NCI-H510A (cell line): ENCODE measurements around the gene MAX.

Experiments
- DNase-seq: peaks from one replicate; lab custom pipeline; 2025; lab: John Stamatoyannopoulos, UW

MAX gene

DNA sequence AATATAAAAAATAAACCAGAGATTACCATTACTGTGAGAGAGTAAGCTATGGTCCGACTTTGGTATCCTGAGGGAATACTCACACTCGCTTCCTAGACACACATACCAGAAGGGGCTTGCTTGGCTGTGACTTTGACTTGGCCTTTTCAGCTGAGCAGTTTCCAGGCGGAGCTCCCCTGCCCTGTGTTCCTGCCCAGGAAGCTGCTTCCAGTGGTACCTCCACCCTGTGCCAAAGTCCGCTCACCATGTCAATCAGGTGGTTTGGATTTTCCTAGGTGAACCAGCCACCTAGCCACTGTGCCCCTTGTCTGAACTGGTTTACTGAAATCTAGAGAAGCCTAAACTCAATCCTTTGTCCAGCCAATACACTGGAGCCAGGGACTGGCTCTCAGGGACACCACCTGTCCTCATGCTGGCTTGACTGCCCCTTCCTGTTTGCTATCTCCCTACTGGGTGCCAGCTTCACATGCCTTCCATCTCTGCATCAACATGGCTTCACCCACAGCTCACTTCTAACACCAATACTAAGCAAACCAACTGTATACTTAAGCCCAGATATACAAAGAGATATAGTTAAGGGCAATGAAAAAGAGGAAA is 28.6 kb downstream of the MAX start:
- no peak for DNase-seq

DNA sequence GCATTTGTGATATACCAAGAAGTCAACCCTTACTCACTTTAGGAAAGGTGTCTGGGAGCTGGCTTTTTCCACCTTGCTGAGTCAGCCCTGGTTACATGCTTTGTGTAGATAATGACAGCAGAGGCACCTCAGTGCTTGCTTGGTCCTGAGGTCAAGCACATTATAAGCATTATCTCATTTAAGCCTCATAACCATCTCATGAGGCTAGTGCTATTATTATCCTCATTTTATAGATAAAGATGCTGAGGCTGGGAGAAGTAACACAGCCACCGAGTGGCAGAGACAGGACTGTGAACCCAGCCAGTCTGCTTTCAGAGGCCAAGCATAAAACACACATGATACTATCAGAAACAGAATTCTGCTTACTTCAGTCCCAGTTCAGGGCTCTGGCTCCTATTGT is 29.4 kb downstream of the MAX start:
- no peak for DNase-seq

DNA sequence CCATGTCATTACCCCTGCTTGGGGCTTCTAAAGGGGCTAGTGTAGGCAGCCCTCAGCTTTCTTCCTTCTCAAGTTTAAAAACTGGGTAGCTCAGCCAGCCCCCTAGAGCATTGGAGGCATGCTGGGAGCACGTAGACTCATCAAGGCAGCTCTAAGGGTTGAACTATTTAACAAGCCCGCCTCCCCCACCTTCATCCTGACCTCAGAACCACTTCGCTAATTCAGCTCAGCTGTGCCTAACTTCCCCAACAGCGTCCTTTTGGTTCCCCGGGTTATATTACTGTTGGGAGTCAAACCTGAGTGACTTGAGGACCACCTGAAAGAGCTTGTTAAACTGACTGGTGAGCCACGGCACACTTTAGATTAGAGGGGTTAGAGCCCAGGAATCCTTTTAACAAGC is 30.1 kb downstream of the MAX start:
- DNase-seq: no peak

DNA sequence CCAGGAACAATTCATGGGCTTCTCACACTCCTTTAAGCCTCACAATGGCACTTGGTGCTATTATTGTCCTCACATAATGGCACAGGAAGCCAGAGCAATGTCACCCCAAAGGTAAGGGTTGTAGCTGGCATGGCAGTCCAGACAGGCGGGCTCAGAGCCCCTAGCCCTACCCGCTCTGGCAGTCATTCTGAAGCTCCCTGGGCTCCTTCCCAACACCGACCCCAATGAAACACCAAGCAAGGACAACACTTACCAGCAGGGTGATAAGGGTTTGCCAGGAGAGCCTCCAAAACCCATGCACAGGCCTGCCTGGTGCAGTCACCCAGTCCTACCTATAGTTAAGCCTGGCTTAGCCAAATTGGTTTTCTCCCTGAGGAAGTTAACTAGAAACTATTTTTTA is 30.8 kb downstream of the MAX start:
- DNase-seq: no peak

DNA sequence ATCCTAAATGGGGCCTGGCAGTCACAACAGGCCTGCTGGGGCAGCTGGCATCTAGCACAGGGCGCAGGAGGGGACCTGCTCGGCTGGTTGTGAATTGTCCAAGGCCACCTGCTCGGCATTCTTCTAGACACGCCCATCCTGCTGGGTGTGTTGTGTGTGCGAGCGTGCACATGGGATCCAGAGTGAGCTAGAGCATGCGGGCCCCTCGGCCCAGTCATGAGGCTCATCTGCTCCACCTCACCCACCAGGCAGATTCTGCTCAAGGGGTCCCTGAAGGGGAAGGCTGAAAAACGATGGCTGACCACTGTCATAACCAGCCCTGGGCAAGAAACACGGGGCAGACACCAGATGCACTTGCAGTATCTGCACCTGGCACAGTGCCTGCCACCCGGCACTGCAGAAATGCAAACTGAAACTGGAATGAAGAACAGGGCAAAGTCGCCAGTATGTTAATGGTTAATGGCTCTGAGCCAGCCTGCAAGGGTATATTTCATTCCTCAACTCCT is 31.8 kb downstream of the MAX start:
- peak; percentile 87 for DNase-seq

DNA sequence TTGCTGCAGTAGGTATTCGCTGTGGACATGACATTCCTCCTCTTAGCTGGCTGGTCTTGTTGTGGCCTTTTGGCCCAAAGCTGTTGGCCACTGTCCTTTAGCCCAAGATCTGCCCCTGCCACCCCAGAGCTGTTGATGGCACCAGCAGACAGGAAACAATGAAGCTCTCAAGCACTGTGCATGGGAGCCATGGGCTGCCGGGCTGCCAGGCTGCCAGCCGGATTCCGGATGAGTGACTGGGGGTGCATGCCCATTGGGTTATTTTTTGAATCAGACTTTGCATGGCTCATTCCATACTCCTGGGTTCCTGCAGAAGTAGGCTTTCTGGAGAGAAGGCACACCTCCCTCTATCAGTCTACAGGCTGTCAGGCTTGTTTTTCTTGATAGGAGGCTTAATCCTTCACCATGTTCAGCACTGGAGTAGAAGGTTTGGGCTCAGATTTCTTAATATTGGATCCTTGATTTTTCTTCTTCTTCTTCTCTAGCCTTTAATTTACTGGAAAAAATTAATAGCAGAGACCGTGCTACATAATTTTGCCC is 32.4 kb downstream of the MAX start:
- DNase-seq: no peak

DNA sequence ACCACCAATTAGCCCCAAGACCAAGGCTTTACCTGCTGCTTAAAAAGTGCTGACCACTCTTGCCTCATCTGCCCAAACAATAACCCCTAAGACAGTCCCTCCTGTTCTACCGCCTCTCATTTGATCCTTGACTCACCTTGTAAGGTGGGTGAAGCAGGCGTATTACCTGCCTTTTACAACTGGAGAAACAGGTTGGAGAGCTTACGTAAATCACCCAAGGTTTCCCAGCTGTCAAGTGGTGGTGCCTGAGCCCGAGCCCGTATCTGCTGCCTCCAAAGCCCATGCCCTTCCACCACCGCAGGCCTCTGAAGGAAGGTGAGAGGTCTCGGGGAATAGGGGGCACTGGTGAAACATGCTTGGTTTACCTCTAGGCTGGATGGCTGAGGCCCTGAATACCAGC is 36.6 kb downstream of the MAX start:
- peak; percentile 27 for DNase-seq

DNA sequence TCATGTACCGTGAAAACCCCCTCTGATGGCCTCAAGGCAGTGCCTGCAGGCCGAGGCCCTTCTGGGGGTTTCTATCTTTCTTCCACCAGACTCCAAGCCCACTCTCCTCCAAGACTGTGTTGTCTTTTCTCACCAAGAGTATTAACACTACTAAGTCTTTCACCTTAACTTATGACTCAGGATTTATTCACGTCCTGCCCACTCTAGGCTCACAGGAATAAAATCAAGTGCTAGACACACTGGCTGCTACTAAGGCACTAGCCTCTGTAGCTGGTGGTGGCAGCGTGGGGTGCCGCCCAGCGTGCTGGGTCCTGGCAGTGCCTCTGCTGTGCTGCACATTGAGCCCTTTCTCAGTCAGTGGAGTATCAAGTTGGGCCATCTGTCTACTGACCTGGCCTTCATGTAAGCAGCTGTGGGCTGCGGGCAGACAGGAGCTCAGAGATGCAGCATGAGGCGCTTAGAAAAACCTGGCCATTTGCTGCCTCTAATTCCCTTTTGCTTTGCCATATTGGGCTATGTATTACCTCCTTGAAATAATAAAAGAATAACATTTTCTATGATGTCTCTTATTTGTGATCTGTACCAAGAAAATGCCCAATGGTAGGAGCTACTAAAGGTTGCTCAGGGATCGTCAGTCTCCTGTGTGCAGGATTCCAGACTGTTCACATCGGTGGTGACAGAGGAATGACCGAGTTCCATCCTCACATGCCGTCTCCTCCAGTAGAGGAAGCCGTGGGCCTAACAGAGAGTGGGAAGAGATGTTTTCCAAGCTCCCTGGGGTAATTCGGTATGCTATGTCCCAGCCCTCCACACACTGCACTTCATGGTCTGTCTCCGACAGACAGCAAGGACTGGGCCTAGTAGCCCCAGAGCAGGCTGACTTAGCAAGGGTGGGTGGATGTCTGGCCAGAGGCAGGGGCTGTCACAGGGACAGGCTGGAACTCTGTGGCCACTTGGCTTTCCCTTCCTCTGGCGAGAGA is 39.9 kb downstream of the MAX start:
- no peak for DNase-seq

DNA sequence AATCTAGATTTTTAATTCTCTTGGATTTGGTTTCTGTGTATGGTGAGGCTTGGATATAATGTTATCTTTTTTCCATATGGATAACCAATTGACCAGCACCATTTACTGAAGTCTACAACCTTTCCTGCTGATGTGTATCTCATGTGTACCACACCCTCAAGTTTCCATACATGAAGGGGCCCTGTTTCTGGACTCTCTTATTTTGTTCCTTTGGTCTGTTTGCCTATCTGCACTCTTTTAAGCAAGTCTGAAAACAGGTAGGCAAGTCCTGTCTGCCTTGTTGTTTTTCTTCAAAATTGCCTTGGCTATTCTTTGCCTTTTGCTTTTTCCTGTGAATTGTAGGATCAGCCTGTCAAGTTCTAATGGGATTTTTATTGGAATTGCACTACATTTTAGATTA is 44.6 kb downstream of the MAX start:
- no peak for DNase-seq

DNA sequence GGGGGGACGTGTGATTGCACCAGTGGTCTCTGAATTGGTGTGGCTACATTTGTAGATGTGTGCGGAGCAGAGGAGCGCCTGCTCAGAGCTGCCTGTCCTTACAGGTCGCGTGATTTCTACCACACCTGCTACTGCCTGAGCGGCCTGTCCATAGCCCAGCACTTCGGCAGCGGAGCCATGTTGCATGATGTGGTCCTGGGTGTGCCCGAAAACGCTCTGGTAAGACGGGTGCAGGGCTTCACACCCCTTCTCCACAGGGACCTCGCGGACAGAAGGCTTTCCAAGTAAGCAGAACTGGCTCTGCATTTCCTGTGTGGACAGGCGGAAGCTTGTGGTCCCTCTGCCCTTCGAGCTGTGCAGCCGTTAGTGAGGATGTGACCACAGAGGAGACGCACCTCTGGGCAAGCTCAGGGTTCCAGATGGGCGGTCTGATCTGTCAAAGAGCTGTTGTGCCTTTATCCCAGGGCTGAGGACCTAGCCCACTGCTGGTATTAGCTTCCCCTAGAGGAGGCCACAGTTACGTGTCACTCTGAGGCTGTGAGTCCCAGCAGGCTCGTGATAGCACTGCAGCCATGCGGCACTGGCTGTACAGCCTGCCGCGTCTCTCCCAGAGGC is 47.7 kb downstream of the MAX start:
- DNase-seq: no peak

DNA sequence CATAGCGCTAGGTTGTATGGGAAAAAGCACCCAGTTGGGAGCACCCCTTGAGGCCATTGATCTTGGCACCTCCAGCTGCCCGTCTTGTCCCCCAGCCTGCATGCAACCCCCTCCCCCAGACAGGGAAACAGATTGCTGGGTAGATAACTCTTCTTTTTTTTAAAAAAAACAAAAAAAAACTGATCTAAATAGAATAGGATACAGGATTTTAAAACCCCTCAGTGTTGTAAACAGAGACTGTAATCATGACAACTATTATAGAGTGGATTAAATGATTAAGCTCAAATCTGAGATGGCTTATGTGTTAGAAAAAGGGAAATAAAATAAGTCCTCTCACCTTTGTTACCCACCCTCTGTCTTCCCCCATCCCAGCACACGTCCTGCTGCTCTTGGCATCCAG is 48.9 kb downstream of the MAX start:
- DNase-seq: no peak

DNA sequence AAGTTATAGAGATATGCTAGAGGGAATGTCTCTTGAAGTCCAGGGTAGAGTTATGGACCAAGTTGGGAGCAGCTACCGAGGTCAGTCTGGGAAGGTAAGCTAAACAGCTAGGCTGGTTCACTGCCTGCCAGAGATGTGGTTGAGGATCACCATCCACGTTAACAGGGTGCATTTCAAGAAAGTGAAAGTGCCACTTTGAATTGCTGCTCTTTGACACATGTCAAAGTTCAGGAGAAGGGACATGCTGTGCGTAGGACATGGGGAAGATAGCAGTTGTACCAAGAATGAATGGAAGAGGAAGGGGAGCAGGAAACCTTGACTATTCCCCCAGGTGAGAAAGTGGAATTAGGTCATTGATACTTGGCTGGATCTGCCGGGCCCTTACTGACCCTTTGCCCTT is 49.5 kb downstream of the MAX start:
- DNase-seq: no peak

DNA sequence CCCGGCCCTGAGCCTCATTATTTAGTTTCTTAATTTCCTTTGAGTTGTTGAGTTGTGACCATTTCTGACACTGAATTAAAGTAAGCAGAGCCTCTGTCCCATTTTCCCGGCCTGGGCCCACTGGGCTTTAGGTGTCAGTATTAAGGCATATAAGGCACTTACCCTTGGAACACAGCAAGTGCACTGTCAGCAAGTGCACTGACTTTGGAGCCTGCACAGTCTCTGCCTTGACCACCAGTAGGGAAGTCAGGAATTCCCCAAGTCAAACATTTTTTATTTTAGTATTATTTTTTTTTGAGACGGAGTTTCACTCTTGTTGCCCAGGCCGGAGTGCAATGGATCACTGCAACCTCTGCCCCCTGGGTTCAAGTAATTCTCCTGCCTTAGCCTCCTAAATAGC is 56.6 kb downstream of the MAX start:
- no peak for DNase-seq

DNA sequence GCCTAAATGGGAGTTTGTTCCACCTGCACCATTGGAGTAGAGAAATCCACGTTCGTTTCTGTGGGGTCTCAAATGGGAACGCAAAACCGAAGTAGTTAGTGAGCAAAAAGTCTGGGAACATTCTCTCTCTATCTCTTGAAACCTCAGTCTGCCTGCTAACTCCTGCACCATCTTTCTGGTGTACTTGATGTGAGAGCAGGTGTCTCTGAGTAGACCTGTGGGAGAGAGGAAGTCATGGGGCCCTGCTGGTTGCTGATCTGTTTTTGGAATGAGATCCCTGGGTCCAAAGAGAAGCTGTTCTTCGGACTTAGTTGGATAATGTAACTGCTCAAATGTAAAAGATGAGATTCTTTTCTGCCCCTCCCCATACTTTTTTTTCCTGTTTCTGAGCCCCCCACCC is 57.3 kb downstream of the MAX start:
- no peak for DNase-seq

DNA sequence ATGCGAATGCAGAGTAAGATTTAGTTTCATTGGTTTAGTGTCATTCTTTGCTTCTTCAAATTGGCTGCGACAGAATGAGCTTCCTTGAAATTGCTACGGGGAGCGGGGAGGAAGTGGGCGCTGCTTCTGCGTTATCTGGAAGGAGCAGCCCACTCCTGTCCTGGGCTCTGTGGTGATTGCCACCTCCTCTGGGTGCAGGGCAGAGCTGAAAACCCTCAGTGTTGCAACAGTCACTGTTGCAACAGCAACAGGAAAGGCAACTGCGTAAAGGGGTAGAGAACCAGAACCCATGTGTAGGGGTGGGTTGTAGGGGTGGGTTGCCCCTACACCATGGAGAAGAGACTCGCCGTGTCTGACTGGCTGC is 57.7 kb downstream of the MAX start:
- DNase-seq: no peak

DNA sequence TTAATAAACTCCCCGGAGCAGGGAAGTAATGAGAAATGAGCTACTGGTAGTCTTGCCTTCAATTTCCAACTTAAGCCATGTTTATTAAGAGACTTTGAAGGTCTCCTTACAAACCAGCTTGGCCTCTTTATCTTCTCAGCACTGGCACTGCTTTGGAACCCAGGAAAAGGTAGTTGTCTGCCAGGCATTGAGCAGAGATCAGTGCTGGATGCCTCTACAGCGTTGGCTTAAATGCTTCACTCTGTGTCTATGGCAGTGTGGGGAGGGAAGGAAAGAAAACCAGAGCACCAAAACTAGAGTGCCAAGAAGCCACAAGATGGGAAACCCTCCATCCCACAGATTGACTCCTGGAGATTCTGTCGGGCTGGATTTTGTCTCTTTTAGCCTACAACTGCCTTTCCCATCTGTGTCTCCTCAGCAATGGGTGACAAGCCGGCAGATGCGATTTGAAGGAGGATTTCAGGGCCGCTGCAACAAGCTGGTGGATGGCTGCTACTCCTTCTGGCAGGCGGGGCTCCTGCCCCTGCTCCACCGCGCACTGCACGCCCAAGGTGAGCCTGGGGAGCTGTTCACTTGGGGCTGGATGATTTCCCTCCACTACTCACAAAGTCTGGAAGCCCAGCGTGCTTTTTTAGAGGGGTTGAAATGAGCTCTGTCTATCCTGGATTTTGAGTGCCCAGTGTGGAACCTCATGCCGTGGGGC is 58.3 kb downstream of the MAX start:
- no peak for DNase-seq

DNA sequence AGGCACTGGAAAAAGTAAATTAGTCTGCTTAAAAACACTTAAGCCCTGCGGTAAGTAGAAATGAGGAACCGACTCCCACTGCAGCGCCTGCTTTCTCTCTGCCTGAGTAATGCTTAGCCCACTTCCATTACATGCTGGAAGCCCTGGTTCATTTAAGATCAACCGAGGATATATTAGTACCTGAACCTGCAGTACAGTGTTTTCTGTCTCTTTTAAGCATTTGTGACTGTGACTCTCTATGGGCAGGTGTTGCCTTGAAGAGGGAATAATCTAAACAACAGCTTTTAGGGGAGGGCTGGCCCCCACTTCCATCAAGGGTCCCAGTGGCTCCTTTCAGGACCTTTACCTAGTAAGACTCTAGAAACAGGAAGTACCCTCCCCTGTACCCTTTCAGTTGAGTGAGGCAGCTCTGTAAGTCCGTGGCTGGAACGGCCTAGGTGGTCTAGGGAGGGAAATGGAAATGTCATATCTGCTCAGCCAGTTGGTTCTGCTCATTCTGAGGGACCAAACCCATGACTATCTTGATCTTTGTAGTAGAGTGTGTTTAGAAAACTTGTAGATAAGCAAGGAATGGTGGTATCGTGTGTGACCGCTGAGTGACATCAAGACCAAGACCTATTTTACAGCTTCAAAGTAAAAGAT is 59.5 kb downstream of the MAX start:
- DNase-seq: no peak

DNA sequence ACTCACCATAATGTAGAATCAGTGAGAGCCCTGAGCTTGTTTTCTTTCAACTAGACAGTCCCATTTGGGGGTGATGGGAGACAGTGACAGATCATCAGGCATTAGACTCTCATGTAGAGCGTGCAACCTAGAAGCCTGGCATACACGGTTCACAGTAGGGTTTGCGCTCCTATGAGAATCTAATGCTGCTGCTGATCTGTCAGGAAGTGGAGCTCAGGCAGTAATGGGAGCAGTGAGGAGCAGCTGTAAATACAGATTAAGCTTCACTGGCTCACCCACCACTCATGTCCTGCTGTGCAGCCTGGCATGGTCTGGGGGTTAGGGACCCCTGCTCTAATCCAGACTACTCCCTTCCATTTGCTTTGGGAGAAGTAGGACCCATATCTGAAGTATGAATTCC is 60.0 kb downstream of the MAX start:
- no peak for DNase-seq

DNA sequence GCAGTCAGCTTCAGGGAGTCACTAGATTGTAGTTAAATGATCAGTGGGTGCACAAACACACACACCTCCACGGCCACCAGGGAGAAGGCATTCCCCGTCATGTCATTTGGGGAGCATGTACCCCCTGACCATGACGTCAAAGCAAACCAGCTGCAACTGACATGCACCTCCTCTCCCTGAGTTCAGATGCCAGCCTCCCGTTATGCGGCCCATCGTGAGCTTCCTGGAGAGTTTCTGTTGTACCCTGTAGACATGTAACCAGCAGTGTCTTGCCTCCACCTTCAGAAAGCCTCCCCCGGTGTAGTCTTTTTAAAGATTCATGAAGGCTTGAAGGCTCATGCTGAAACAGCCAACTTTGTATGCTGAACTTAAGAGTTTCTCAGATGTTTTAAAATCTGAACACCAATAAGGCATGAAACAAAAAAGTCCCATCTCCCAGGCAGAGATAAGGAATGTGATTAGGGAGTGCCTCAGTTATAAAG is 60.8 kb downstream of the MAX start:
- DNase-seq: no peak

DNA sequence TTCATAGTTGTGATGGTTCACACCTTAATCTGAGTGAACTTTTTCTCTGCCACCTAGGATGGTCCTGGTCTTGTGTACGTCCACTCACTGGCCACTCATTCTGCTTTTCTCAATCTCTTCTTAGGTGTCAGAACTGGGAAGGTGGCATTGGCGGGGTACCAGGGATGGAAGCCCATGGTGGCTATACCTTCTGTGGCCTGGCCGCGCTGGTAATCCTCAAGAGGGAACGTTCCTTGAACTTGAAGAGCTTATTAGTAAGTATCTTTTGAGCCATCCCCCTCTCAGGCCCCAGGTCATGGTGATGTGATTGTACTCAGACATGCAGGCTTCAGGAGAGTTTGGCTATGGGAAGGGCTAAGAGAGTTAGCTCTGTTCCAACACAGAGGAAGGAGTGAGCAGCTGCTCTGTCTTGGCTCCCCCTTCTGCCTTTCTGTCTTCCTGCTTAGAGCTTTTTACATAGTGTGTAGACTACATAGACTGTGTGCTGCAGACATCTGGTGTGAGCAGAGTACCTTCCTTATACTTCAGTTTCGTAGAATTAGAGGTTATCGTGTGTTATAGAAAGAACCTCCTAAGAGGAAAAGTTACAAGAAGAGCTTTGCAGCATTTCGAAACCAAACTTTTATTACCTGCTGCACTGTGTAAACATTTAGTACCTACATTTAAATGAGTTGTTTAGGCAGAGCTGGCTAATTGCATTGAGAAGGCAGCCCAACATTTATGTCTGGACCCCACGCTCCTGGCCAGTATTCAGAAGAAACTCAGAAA is 61.5 kb downstream of the MAX start:
- no peak for DNase-seq

DNA sequence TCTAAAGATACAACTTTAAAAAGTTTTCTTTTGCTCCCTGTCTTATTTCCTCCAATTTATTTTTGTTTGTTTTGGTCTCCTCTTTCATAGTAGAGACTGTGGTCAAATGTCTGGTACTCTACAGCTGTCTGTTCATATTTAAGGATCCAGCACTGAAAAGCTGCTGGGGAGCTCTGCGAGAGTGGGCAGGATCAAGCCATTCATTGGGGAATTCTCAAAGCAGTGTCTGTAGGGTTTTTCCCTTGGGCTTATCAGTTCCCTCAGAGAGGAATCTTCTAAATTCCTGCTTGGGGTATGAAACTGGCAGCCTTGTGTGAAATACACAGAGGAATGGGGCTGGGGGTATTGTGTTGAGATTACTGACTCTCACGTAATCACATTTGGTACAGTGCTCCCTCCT is 63.4 kb downstream of the MAX start:
- DNase-seq: no peak
